Lower leg skin (tissue), 3 donors: ENCODE data around the gene C11orf86.

ENCODE experiments used
- POLR2A ChIP-seq, 2 donors: fragments of 450-650 bp; IDR thresholded peaks; one replicate each; pipeline ENCODE4 v1.6.1; 2016 to 2017; ENCODE audit warnings: antibody characterized with exemption in 2 of 2, mild to moderate bottlenecking in 1 of 2, moderate library complexity in 1 of 2
- TF ChIP-seq, protein P1 (sequence below), 3 donors: fragments of 450-650 bp; IDR thresholded peaks; one replicate each; pipeline ENCODE4 v1.5.1; 2016; ENCODE audit warnings: antibody characterized with exemption in 3 of 3, mild to moderate bottlenecking in 3 of 3, moderate library complexity in 2 of 3

DNA sequence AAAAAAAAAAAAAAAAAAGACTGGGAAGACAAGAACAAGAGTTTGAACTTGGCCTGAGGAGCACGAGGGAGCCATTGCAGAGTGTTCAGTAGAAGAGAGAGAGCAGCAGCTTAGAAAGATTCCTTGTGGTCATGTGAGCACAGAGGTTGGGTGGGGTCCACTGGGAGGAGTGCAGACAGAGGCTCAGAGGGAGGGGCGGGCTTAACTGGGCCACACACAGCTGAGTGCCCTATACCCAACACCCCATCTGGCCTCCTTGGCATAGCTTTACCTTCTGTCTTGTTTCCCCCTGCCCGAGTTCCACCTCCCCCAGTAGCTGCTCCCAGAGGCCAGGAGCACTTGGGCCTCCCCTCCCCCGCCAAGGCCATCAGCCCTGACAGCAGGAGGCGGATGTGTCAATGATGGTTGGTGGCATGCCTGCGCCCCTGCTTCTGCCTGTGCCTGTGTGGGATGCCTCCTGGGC, 12.1 kb downstream of the C11orf86 start:
- TF ChIP-seq, protein P1, sequence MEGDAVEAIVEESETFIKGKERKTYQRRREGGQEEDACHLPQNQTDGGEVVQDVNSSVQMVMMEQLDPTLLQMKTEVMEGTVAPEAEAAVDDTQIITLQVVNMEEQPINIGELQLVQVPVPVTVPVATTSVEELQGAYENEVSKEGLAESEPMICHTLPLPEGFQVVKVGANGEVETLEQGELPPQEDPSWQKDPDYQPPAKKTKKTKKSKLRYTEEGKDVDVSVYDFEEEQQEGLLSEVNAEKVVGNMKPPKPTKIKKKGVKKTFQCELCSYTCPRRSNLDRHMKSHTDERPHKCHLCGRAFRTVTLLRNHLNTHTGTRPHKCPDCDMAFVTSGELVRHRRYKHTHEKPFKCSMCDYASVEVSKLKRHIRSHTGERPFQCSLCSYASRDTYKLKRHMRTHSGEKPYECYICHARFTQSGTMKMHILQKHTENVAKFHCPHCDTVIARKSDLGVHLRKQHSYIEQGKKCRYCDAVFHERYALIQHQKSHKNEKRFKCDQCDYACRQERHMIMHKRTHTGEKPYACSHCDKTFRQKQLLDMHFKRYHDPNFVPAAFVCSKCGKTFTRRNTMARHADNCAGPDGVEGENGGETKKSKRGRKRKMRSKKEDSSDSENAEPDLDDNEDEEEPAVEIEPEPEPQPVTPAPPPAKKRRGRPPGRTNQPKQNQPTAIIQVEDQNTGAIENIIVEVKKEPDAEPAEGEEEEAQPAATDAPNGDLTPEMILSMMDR (IDR thresholded peaks at IDR 0.05): no peak
- no peak for TF ChIP-seq POLR2A (IDR thresholded peaks at IDR 0.05)
